K562 (cell line): ENCODE measurements around the gene CLCN6. TPM values are rescaled to one million over a fixed set of nuclear protein-coding genes. Genes with fewer than 3 reads are reported as not detected.

Experiments
- EGR1 ChIP-seq: fragments of 450-650 bp; conservative IDR thresholded peaks from 2 replicates; pipeline ENCODE4 v1.6.1; 2017; ENCODE audit warnings: mild to moderate bottlenecking
- EP300 ChIP-seq: IDR thresholded peaks from 2 replicates; pipeline ENCODE4 v1.6.1; 2012; ENCODE audit warnings: low read length, improper control_type of control experiment
- GTF2A2 ChIP-seq: IDR thresholded peaks from 2 replicates; pipeline ENCODE4 v1.6.1; 2016; ENCODE audit warnings: mild to moderate bottlenecking, missing genetic modification characterization, missing compliant biosample characterization
- GTF2F1 ChIP-seq: IDR thresholded peaks from 2 replicates; pipeline ENCODE4 v1.6.1; 2011; ENCODE audit warnings: low read depth, low read length, improper control_type of control experiment
- PCBP2 ChIP-seq: fragments of 200-400 bp; formaldehyde crosslinking; IDR thresholded peaks from 2 replicates; pipeline ENCODE4 v1.6.1; 2018; ENCODE audit warnings: low read length, low read depth, mild to moderate bottlenecking, moderate library complexity; ENCODE audit not compliant: poor library complexity, severe bottlenecking
- PPARD ChIP-seq: fragments of 250-450 bp; sonication (Bioruptor Pico); IDR thresholded peaks from 2 replicates; pipeline ENCODE4 v1.8.0; 2022; ENCODE audit warnings: inconsistent platforms, mild to moderate bottlenecking, moderate library complexity
- RBM34 ChIP-seq: fragments of 200-400 bp; formaldehyde crosslinking; IDR thresholded peaks from 2 replicates; pipeline ENCODE4 v1.6.1; 2018; ENCODE audit warnings: low read length, borderline replicate concordance; ENCODE audit not compliant: insufficient read depth
- SIN3A ChIP-seq, 2 experiments: fragments of 150-350 bp in 1 of 2; IDR thresholded peaks; 2 replicates each; pipeline ENCODE4 v1.6.1; 2011 to 2016; ENCODE audit warnings: borderline replicate concordance in 2 of 2, low read depth in 2 of 2, low read length in 2 of 2, mild to moderate bottlenecking in 2 of 2, moderate library complexity in 2 of 2; ENCODE audit not compliant: control insufficient read depth in 1 of 2
- SRSF3 ChIP-seq: fragments of 200-400 bp; formaldehyde crosslinking; IDR thresholded peaks from 2 replicates; pipeline ENCODE4 v1.6.1; 2016; ENCODE audit warnings: mild to moderate bottlenecking, low read length, moderate library complexity; ENCODE audit not compliant: insufficient read depth
- ZBTB40 ChIP-seq, 2 experiments: fragments of 450-650 bp in 1 of 2; sonication (generic) in 1 of 2; formaldehyde crosslinking in 1 of 2; IDR thresholded peaks; 2 replicates each; pipeline versions ENCODE4 v1.7.1 to v1.9.0; 2016 to 2022; ENCODE audit warnings: inconsistent platforms in 1 of 2, mild to moderate bottlenecking in 1 of 2, missing genetic modification reagents in 1 of 2
- ZBTB7A ChIP-seq: IDR thresholded peaks from 2 replicates; pipeline ENCODE4 v1.6.1; 2011; ENCODE audit warnings: low read depth, mild to moderate bottlenecking, low read length, moderate library complexity, borderline replicate concordance; ENCODE audit not compliant: control insufficient read depth
- ZNF124 ChIP-seq: sonication (generic); formaldehyde crosslinking; IDR thresholded peaks from 2 replicates; pipeline ENCODE4 v1.8.1; 2022; ENCODE audit warnings: missing genetic modification reagents
- ZNF143 ChIP-seq: sonication (generic); formaldehyde crosslinking; IDR thresholded peaks from 2 replicates; pipeline ENCODE4 v1.9.0; 2022; ENCODE audit warnings: mild to moderate bottlenecking, missing genetic modification reagents
- ZNF165 ChIP-seq: fragments of 250-450 bp; sonication (Bioruptor Pico); IDR thresholded peaks from 2 replicates; pipeline ENCODE4 v1.4.0; 2020; ENCODE audit warnings: borderline replicate concordance
- ZNF584 ChIP-seq: fragments of 200-800 bp; sonication (Bioruptor generic); IDR thresholded peaks from 2 replicates; pipeline ENCODE4 v1.6.1; 2016; ENCODE audit warnings: low read depth, mild to moderate bottlenecking, missing genetic modification characterization, missing compliant biosample characterization
- polyA plus RNA-seq, 8 experiments: library from polyadenylated mRNA; depleted of rRNA in 4 of 8; stranded (reverse) in 5 of 8; unstranded in 3 of 8; fragments of >200 nt; fragmentation: Nextera tagmentation in 2 of 8; fragmentation: Illumina TruSeq in 1 of 8; extraction: Ambion mirVana in 2 of 8; extraction: Trizol in 1 of 8; gene quantifications; 2 replicates each; pipeline versions ENCODE4 v1.2.1 to v1.2.3, GENCODE V29; 2011 to 2014; ENCODE audit warnings: inconsistent platforms in 1 of 8, missing spikeins in 1 of 8
- total RNA-seq, 7 experiments: library from RNA; depleted of rRNA in 6 of 7; stranded (reverse); fragments of >200 nt in 6 of 7; fragmentation: Illumina TruSeq in 2 of 7; extraction: Trizol in 2 of 7; gene quantifications; 2 replicates each; pipeline versions ENCODE4 v1.2.1 to v1.2.3, GENCODE V29; 2011 to 2021; ENCODE audit warnings: low replicate concordance in 1 of 7
- TF ChIP-seq, protein P1 (sequence below): sonication (generic); formaldehyde crosslinking; IDR thresholded peaks from 2 replicates; pipeline ENCODE4 v1.8.0; 2022; ENCODE audit warnings: missing genetic modification reagents, mild to moderate bottlenecking, borderline replicate concordance

CLCN6 gene
- total and polyA plus RNA-seq, 9 of the 15 experiments (the other 6 are each of a cell fraction or from before 2014, with no cell fraction given): 2.0 to 21.8 (median 13.6) TPM

DNA sequence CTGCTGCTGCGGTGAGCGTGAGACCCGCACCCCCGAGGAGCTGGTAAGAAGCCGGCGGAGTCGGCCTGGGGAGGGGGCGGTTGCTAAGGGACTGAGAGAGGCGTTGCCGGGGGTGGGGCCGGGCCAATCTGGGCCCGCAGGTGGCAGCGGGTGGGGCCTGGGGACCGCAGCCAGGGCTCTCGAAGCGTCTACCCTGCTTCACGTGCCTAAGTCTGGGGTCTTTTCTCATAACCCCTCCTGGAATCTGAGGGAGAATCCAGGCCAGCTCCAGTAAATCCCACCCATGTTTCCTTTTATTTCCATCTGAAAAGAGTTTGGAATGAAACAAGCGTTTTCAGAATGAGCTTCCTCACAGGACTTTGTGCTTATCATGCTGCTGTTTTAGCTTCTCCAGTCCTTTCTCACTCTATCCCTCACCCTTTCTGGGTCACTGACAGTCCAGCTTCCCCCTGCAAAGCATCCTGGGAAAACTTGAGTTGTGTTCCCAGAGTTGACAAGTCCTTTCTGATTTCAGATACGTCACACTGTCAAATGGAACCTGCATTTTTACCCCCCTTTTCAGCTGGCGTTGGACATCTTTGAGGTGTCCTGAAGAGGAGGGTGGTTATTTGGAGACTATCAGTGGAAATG, 431 bp downstream of the CLCN6 start (continued):
- TF ChIP-seq GTF2A2: no peak
- no peak for TF ChIP-seq GTF2F1
- no peak for TF ChIP-seq SRSF3
- TF ChIP-seq ZNF124: no peak
- TF ChIP-seq ZNF165 (CRISPR knock-in tag): no peak
- TF ChIP-seq PCBP2: no peak
- peak; percentile 62 to 96; a peak in 2 of 4 replicates for TF ChIP-seq SIN3A (IDR thresholded peaks at IDR 0.05; ENCODE audit: borderline replicate concordance in 2 of 2, control insufficient read depth in 1 of 2, low read depth in 2 of 2, low read length in 2 of 2)
- TF ChIP-seq EP300: no peak
- TF ChIP-seq ZBTB40 (IDR thresholded peaks at IDR 0.05): no peak; the same call in 1 of the 2 replicates
- no peak for TF ChIP-seq ZBTB40 (CRISPR knock-in tag; IDR thresholded peaks at IDR 0.05)
- no peak; the same call in none of the 2 replicates for TF ChIP-seq ZNF143
- no peak for TF ChIP-seq PPARD (CRISPR knock-in tag)
- TF ChIP-seq, protein P1, sequence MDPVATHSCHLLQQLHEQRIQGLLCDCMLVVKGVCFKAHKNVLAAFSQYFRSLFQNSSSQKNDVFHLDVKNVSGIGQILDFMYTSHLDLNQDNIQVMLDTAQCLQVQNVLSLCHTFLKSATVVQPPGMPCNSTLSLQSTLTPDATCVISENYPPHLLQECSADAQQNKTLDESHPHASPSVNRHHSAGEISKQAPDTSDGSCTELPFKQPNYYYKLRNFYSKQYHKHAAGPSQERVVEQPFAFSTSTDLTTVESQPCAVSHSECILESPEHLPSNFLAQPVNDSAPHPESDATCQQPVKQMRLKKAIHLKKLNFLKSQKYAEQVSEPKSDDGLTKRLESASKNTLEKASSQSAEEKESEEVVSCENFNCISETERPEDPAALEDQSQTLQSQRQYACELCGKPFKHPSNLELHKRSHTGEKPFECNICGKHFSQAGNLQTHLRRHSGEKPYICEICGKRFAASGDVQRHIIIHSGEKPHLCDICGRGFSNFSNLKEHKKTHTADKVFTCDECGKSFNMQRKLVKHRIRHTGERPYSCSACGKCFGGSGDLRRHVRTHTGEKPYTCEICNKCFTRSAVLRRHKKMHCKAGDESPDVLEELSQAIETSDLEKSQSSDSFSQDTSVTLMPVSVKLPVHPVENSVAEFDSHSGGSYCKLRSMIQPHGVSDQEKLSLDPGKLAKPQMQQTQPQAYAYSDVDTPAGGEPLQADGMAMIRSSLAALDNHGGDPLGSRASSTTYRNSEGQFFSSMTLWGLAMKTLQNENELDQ (CRISPR knock-in tag): no peak
- no peak for TF ChIP-seq EGR1
- peak; percentile 52; the same call in 1 of the 2 replicates for TF ChIP-seq ZBTB7A
- TF ChIP-seq RBM34: no peak
- TF ChIP-seq ZNF584 (CRISPR knock-in tag): no peak
